GM19372 (cell line): Measurements from ENCODE around the gene EIF3B.
"Not testable (repeated sequence)": the region's sequence is repeated elsewhere in the genome, so short reads cannot be mapped to it uniquely, and the experiment has no call there.

Experiments used
- ATAC-seq: cut with Tn5 transposase; IDR thresholded peaks from one replicate; pipeline ENCODE4 v1.9.1; 2021; ENCODE audit warnings: mild to moderate bottlenecking, low read depth, moderate library complexity; ENCODE audit not compliant: unreplicated experiment

The EIF3B gene

GRCh38 chr7:2336626-2337299, 17.9 kb upstream of the EIF3B start:
- ATAC-seq, result no peak

GRCh38 chr7:2347351-2348063, 7.1 kb upstream of the EIF3B start:
- not testable (repeated sequence) for ATAC-seq

GRCh38 chr7:2350055-2350454, 4.6 kb upstream of the EIF3B start:
- no peak for ATAC-seq

GRCh38 chr7:2350861-2351260, 3.8 kb upstream of the EIF3B start:
- ATAC-seq, result no peak

GRCh38 chr7:2353113-2353935, 1.3 kb upstream of the EIF3B start:
- ATAC-seq, result no peak

GRCh38 chr7:2353936-2354185, 766 bp upstream of the EIF3B start:
- ATAC-seq, result peak; percentile 49

GRCh38 chr7:2354939-2355704, 495 bp downstream of the EIF3B start:
- ATAC-seq, result no peak

- ATAC-seq, result no peak
These were observed 1.0 kb downstream of the EIF3B start for GRCh38 chr7:2355705-2356008.

GRCh38 chr7:2357165-2357564, 2.5 kb downstream of the EIF3B start:
- ATAC-seq, result no peak

GRCh38 chr7:2357571-2357970, 2.9 kb downstream of the EIF3B start:
- ATAC-seq, result no peak

GRCh38 chr7:2358968-2359527, 4.4 kb downstream of the EIF3B start:
- ATAC-seq, result no peak

- no peak for ATAC-seq
These were observed 5.0 kb downstream of the EIF3B start for GRCh38 chr7:2359610-2360009.

GRCh38 chr7:2360796-2361195, 6.2 kb downstream of the EIF3B start:
- ATAC-seq, result no peak

- ATAC-seq, result no peak
These were observed 7.9 kb downstream of the EIF3B start for GRCh38 chr7:2362385-2363088.

- no peak for ATAC-seq
These were observed 14.5 kb downstream of the EIF3B start for GRCh38 chr7:2369139-2369538.

GRCh38 chr7:2371329-2371728, 16.7 kb downstream of the EIF3B start:
- no peak for ATAC-seq

- no peak for ATAC-seq
These were observed 18.1 kb downstream of the EIF3B start for GRCh38 chr7:2372724-2373123.

- no peak for ATAC-seq
These were observed 18.5 kb downstream of the EIF3B start for GRCh38 chr7:2373124-2373556.

- ATAC-seq, result no peak
These were observed 19.0 kb downstream of the EIF3B start for GRCh38 chr7:2373646-2374045.

- no peak for ATAC-seq
These were observed 19.8 kb downstream of the EIF3B start for GRCh38 chr7:2374401-2374800.
